HG02938 (cell line): Measurements from ENCODE around the gene GGA3.
"Not testable (repeated sequence)": the region's sequence is repeated elsewhere in the genome, so short reads cannot be mapped to it uniquely, and the experiment has no call there.

ENCODE experiments used
- ATAC-seq: cut with Tn5 transposase; IDR thresholded peaks from one replicate; pipeline ENCODE4 v1.9.1; 2021; ENCODE audit warnings: mild to moderate bottlenecking, moderate library complexity; ENCODE audit not compliant: unreplicated experiment

The GGA3 gene

DNA sequence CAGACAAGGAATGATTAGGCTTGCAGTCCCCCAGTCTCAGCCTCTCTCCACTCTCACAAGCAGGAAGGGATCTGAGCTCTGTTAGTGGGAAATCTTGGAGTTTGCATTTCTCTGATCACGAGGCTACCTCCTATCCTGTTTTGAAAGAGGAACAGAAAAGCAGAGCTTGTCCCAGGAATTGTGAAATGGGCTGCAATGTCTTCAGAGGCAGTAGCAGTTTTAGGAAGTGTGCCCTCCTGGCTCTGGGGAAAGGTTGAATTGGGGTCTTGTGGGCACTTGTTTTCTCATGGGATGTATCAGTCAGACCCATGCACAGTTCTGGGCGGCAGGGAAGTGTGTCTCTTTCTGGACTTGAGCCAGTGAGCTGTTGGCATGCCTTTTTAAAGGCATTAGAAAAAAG, 33.1 kb downstream of the GGA3 start:
- ATAC-seq: no peak

- no peak for ATAC-seq
Measured at GRCh38 chr17:75227729-75228128, 33.7 kb downstream of the GGA3 start.

DNA sequence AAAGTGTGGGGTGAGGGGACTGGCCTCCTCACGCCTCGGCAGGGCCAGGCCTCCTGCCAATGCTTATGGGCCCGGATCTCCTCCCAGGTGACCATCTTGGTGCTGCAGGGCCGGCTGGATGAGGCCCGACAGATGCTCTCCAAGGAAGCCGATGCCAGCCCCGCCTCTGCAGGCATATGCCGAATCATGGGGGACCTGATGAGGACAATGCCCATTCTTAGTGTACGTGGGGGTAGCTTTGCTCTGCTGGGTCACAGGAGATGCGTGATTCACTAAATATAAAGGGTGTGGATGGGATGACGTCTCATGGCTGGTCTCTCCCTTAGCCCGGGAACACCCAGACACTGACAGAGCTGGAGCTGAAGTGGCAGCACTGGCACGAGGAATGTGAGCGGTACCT, 36.4 kb downstream of the GGA3 start:
- no peak for ATAC-seq

- ATAC-seq: no peak
Measured at GRCh38 chr17:75219815-75220214, 41.6 kb downstream of the GGA3 start.

DNA sequence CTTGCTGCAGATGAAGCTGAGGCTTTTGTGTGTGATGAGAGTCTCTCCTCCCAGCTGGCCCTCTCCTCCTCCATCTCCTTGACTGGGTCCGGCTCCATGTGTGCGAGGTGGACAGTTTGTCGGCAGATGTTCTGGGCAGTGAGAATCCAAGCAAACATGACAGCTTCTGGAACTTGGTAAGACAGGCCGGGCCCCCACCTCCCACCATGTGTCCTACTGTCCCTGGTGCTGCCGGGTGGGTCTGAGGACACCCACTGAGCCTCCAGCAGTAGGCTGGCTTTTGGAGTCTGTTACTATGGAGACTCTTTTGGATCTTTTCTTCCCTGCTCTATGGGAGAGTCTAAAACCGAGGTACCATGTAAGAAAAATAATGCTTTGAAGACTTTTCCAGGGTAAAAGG, 43.3 kb downstream of the GGA3 start:
- no peak for ATAC-seq

DNA sequence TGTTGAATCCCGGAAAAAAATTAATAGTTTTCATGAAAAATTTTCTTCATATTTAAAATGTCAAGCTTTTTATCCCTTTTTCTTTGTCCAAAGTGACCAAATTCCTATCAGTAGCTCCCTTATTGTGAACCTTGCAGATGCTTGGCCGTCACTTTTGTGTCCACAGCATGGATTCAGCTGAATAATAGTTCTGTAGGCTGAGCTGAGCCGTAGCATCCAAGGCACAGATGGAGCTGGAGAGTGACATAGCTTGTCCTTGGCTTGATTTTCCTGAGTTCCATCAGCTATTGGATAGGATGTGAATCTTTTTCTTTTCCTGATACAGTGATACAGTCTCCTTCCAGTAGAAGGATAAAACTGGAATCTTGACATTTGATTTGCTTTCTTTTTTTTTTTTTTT, 52.3 kb downstream of the GGA3 start:
- ATAC-seq: no peak

DNA sequence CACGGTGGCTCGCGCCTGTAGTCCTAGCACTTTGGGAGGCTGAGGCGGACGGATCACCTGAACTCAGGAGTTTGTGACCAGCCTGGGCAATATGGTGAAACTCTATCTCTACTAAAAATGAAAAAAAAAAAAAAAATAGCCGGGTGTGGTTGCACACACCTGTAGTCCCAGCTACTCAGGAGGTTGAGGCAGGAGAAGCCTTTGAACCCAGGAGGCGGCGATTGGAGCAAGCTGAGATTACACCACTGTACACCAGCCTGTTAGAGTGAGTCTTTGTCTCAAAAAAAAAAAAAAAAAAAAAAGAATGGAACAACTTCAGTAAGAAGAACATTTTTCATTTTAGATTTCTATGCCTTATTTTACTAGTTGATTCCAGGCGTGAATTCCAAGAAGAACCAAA, 53.2 kb downstream of the GGA3 start:
- ATAC-seq: no peak

GRCh38 chr17:75207760-75208159, 53.6 kb downstream of the GGA3 start:
- no peak for ATAC-seq

GRCh38 chr17:75207050-75207407, 54.4 kb downstream of the GGA3 start:
- ATAC-seq: not testable (repeated sequence)

DNA sequence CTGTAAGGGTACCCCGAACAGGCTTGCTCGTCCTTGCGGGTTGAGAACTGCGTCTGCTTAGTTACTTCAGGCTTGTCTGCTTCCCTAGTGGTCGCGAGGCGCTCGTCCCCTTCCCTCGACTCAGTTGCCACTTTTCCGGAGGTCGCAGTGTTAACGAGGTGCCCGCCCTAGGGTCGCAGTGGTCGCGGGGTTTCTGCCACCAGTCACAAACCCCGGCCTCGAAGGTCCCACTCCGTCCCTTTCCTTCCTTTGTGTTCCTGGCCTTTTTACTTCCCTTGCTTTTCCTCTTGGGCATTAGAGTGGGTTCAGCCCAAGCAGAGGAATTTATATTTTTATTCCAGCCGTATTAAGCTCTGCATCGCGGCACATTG, 55.6 kb downstream of the GGA3 start:
- no peak for ATAC-seq

- ATAC-seq: peak; percentile 57
Measured at GRCh38 chr17:75205037-75205792, 56.2 kb downstream of the GGA3 start, which contains the start of gene NUP85. Gene NUP85, plus strand, starts transcription at chr17:75205679. Its CDS starts 83 bp downstream, at chr17:75205762.

- no peak for ATAC-seq
Measured at GRCh38 chr17:75199886-75200618, 61.4 kb downstream of the GGA3 start.

- no peak for ATAC-seq
Measured at GRCh38 chr17:75194879-75195278, 66.5 kb downstream of the GGA3 start.

- ATAC-seq: no peak
Measured at GRCh38 chr17:75191584-75191983, 69.8 kb downstream of the GGA3 start.

GRCh38 chr17:75188614-75189013, 72.8 kb downstream of the GGA3 start:
- ATAC-seq: no peak
